8988T (cell line): ENCODE measurements around the gene C3orf20.

Experiments used
- DNase-seq: peaks from one replicate; pipeline ENCODE4 v3.0.0; 2011

Gene C3orf20

GRCh38 chr3:14821151-14821550, 146.2 kb downstream of the C3orf20 start:
- no peak for DNase-seq

GRCh38 chr3:14822134-14822533, 147.2 kb downstream of the C3orf20 start:
- no peak for DNase-seq
